Hair follicle dermal papilla cell (primary cell): ENCODE results near the gene LILRA5. TPM values are rescaled to one million over a fixed set of nuclear protein-coding genes. Genes with fewer than 3 reads are reported as not detected.

ENCODE experiments used
- small RNA-seq: library from RNA; depleted of rRNA; stranded (forward); fragments of <200 nt; gene quantifications from one replicate; pipeline ENCODE3, GENCODE V24; 2012
- total RNA-seq: library from RNA; depleted of rRNA; stranded (reverse); fragments of >200 nt; gene quantifications from 2 replicates; pipeline ENCODE4 v1.2.3, GENCODE V29; 2012

Gene LILRA5
- not detected in 2 replicates for total RNA-seq

DNA sequence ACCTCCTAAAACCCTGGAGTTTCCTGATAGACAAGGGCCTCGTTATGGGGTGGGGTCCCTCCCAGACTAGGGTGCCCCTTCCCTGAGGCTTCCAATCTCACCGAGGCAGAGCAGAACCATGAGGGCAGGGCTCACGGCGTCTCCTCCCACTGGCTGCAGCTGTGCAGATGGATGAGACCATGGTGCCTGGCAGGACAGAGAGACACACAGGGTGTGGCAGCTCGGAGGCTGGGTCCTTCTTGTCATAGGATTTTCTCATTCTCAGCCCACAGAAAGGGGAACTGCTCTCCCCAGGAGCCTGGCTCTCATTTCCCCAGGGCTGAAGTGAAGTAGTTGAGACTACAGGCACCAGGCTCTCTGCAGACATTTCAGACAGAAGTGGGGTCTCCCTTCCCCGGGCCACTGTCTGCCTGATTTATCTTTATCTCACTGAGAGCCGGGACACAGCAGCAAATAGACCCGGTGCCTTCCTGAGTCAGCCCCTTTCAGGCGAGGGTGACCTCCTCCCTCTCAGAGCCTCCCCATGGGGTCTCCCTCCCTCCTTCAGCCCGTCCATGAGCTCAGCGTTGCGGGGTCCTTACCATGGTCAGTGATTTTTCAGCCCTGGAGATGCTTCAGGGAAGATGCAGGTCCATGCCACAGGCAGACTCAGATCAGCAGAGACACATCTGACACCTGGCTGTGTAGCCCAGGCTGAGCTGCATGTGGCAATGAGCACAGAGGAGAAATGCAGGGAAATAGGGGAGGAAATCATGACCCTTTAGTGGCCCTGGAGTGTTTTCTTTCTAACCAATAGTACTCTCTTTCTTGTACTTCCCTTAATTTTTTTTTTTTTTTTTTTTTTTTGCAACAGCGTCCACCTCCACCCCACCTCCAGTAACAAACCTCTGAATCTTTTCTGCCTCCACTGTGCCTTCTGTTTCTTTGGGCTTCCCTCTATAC is at the start of gene LILRA5:
LILRA5 (minus strand) TSS at position 731 of the 942 bp plus-strand sequence; CDS start at position 584, 147 bp downstream.

DNA sequence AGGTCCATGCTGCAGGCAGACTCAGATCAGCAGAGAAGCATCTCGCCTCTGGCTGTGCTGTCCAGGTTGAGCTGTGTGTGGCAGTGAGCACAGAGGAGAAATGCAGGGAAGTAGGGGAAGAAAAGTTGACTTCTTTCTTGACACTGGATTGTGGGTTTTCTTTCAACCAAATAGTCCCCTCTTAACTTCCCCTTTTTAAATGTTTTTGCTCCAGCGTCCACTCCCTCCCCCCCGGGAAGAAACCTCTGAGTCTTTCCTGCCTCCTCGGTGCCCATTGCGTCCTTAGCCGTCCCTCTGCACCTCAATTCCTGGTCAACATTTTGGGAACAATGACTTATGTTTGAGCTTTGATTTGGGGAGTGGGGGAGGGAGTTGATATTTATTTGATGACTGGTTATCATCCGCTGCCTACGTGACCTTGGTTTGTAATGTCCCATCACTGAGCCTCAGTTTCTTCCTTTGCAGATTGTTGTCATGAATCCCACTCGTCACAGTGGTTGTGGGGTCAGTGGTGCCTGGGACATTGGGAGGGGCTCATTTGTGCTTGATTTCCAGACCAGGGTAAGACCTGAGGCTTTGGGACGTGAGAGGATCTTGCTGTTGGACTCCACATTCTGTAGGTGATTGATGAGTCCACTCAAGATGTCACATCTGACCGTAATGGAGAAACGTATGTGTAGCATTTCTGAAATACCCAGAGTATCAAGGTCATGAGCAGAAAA is 31.8 kb downstream of the LILRA5 start, which contains the start of gene LILRB2:
LILRB2 (minus strand) TSS at position 104 of the 722 bp plus-strand sequence. CDS start 614 bp downstream, outside the sequence.

DNA sequence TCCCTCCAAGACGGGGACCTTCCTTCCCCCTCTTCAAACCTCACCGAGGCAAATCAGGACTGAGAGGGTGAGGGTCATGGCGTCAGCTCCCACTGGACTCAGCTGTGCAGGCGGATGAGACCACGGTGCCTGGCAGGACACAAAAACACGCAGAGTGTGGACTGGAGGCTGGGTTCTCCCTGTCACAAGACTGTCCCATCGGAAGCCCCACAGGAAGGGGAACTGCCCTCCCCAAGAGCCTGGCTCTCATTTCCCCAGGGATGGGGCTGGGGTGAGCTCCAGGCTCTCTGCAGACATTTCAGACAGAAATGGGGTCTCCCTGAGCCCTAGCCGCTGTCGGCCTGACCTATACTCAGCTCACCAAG is 55.9 kb downstream of the LILRA5 start, which contains the start of gene LILRB5:
LILRB5 (minus strand) TSS at position 158 of the 365 bp plus-strand sequence; CDS start at position 78, 80 bp downstream.

Small RNA genes lying within 50 kb of the gene (small RNA-seq; reads per million reads assigned to genes)
- gene AC245884.12 (not detected), gene MIR4752 (not detected), gene RNU6-1307P (not detected)

Other genes with a start within 250 kb of the LILRA5 start
- gene VSTM1, start 249.3 kb downstream of the LILRA5 start, total RNA-seq = not detected in 2 replicates
- not detected in 2 replicates for gene TARM1, start 231.8 kb downstream of the LILRA5 start, total RNA-seq
- gene OSCAR, start 212.4 kb downstream of the LILRA5 start, total RNA-seq = 0.16 and 0.36 TPM in 2 replicates
- gene NDUFA3, start 210.3 kb downstream of the LILRA5 start, total RNA-seq = 5.7 and 6.2 TPM in 2 replicates
- gene TFPT, start 197.5 kb downstream of the LILRA5 start, total RNA-seq = 7.7 and 9.7 TPM in 2 replicates
- 41.4 and 44.5 TPM in 2 replicates for gene PRPF31, start 197.4 kb downstream of the LILRA5 start, total RNA-seq
- 15.1 and 16.5 TPM in 2 replicates for gene CNOT3, start 175.4 kb downstream of the LILRA5 start, total RNA-seq
- 3.2 and 3.5 TPM in 2 replicates for gene LENG1, start 153.4 kb downstream of the LILRA5 start, total RNA-seq
- 0.36 and 1.5 TPM in 2 replicates for gene TMC4, start 140.0 kb downstream of the LILRA5 start, total RNA-seq
- 19.1 and 32.5 TPM in 2 replicates for gene MBOAT7, start 123.6 kb downstream of the LILRA5 start, total RNA-seq
- 56.0 and 64.7 TPM in 2 replicates for gene TSEN34, start 121.9 kb downstream of the LILRA5 start, total RNA-seq
- gene RPS9, start 112.3 kb downstream of the LILRA5 start, total RNA-seq = 1,123 and 1,387 TPM in 2 replicates
- not detected in 2 replicates for gene LILRB3, start 90.2 kb downstream of the LILRA5 start, total RNA-seq
- gene LILRA6, start 70.4 kb downstream of the LILRA5 start, total RNA-seq = not detected in 2 replicates
- not detected in 2 replicates for gene LILRB5, start 55.9 kb downstream of the LILRA5 start, total RNA-seq
- not detected in 2 replicates for gene LILRB2, start 32.1 kb downstream of the LILRA5 start, total RNA-seq
- not detected in 2 replicates for gene LILRA4, start 26.0 kb upstream of the LILRA5 start, total RNA-seq
- gene LAIR1, start 51.8 kb upstream of the LILRA5 start, total RNA-seq = 0.16 TPM in 1 of 2 replicates, not detected in the other
- gene TTYH1, start 102.3 kb upstream of the LILRA5 start, total RNA-seq = not detected in 2 replicates
- gene LENG8, start 136.0 kb upstream of the LILRA5 start, total RNA-seq = 79.0 and 79.4 TPM in 2 replicates
- gene LENG9, start 150.6 kb upstream of the LILRA5 start, total RNA-seq = 16.9 and 20.6 TPM in 2 replicates
- gene CDC42EP5, start 160.1 kb upstream of the LILRA5 start, total RNA-seq = 32.1 and 36.8 TPM in 2 replicates
- not detected in 2 replicates for gene LAIR2, start 189.7 kb upstream of the LILRA5 start, total RNA-seq